Measurements from ENCODE around the gene TOX3. TPM values are rescaled to one million over a fixed set of nuclear protein-coding genes. Genes with fewer than 3 reads are reported as not detected.

The TOX3 gene
- total RNA-seq, 4 donors from 2014 or later: 0.51 to 3.8 (median 1.9) TPM

DNA sequence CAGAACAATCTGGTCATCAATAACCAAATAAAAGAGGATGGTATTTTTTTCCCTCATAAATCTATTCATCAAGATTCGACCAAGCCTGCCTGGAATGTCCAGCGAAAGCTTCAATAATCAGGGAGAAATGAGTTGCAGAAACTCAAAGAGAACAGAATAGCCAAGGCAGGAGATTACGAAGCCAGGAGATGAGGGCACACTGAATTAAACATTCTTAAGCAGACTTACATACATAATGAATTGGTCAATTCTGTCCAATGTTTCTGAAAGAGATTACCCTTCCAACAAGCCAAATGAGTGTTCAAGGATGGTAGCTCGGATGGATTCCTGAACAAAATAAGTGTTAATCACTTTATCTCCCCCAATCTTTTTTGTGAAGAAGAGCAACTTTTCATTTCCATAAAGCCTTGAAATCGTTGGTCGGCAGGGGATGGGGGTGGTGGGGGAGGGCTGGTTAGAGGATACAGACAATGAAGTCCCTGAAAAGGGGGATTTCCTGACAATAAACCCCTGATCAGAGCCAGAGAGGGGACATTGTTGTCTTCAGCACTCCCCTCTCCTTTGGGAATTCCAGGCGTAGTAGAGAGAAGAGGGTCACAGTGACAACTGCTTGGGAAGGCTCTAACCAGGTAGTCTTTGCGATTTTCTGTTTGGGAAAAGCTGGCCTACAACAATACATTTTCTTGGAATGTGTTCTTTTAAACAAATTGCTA is 20.7 kb downstream of the TOX3 start:
- WGBS, 2 donors: 61 to 66% methylated on average over 8 of the region's 8 CpGs
- intact Hi-C loops (cut with DNase I; ENCODE audit: low total_unique reads): no loop called here
- no peak overlapping the region for H3K4me3 ChIP-seq (ENCODE audit: low read depth, poor library complexity, severe bottlenecking)
- TF ChIP-seq CTCF (IDR thresholded peaks at IDR 0.05): no peak
- TF ChIP-seq POLR2A (IDR thresholded peaks at IDR 0.05): no peak
- no peak for DNase-seq (ENCODE audit: low spot score in 2 of 2)

DNA sequence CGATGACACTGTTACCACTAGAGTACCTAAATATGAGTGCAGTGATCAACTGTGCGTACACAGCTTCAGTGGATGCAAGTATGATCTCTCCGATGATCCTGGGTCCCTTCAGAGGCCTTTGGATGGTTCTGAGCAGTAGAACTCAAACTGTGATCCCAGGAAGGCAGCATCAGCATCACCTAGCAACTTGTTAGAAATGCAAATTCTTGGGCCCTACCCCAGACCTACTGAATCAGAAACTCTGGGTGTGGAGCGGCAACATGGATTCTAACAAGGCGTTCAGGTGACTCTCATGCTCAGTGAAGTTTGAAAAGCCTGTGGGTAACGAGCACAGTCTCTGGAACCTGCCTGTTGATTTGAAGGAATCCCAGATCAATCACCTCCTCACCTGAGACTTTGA is 25.4 kb downstream of the TOX3 start:
- WGBS, 2 donors: 89 to 92% methylated on average over 6 of the region's 6 CpGs

DNA sequence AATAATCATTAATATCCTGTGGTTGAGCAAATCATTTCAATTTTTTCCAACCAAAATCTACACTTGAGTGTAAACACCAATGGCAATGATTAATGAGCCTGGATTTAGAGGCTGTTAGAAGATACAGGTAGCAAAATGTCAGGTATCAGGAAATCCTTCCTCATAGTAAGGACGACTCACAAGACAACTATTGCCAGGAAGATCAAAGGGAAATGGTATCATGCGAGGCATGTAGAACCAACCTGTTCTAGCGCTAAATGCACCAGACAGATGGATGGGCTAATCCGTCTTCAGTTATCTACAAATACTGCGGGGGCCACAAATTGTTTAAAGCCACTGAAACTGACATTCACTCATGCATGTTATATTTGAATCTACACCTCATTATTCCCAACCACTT is 28.1 kb downstream of the TOX3 start:
- intact Hi-C loops (cut with DNase I; ENCODE audit: low total_unique reads): no loop called here
- TF ChIP-seq CTCF (IDR thresholded peaks at IDR 0.05) (no peak), POLR2A (IDR thresholded peaks at IDR 0.05) (no peak)
- DNase-seq (ENCODE audit: low spot score in 2 of 2): no peak
- WGBS, 2 donors: 82 to 84% methylated on average over 5 of the region's 5 CpGs
- no peak overlapping the region for H3K4me3 ChIP-seq (ENCODE audit: low read depth, poor library complexity, severe bottlenecking)

More for the DNA sequence above, 25.4 kb downstream of the TOX3 start:
- DNase-seq (ENCODE audit: low spot score in 2 of 2): no peak
- intact Hi-C loops (cut with DNase I; ENCODE audit: low total_unique reads): no loop called here
- TF ChIP-seq POLR2A (IDR thresholded peaks at IDR 0.05) (no peak), CTCF (IDR thresholded peaks at IDR 0.05) (no peak)
- no peak overlapping the region for H3K4me3 ChIP-seq (ENCODE audit: low read depth, poor library complexity, severe bottlenecking)

DNA sequence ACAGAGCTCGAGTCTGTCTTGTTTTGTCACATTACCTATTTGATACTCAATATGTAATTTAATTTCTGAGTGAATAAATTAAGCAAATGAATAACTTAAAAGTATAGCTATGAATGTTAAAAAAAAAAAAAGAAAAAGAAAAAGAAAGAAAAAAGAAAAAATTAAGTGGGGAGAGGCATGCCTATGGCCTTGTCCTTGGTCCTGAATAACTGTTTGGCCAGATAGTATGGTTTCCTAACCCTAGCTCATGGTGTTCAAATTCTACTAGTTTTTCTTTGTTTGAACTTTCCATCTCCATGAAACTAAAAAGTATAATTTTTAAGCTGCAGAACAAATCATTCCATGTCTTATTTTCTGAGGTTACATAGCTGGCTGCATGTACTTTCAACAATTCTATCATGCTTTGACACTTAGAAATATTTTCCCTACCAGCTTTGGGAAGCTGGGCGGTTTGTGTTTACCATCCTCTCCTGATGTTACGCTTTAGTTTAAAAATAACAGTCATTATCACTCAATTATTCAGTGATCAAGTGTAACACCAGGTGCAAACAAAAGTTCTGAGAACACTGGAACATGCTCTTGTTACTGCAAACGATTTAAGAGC is 31.8 kb downstream of the TOX3 start:
- 72 to 79% methylated on average over 4 of the region's 4 CpGs for WGBS, 2 donors
- intact Hi-C loops (cut with DNase I; ENCODE audit: low total_unique reads): no loop called here
- H3K4me3 ChIP-seq (ENCODE audit: low read depth, poor library complexity, severe bottlenecking): no peak overlapping the region
- TF ChIP-seq POLR2A (IDR thresholded peaks at IDR 0.05) (no peak), CTCF (IDR thresholded peaks at IDR 0.05) (no peak)
- no peak for DNase-seq (ENCODE audit: low spot score in 2 of 2)

DNA sequence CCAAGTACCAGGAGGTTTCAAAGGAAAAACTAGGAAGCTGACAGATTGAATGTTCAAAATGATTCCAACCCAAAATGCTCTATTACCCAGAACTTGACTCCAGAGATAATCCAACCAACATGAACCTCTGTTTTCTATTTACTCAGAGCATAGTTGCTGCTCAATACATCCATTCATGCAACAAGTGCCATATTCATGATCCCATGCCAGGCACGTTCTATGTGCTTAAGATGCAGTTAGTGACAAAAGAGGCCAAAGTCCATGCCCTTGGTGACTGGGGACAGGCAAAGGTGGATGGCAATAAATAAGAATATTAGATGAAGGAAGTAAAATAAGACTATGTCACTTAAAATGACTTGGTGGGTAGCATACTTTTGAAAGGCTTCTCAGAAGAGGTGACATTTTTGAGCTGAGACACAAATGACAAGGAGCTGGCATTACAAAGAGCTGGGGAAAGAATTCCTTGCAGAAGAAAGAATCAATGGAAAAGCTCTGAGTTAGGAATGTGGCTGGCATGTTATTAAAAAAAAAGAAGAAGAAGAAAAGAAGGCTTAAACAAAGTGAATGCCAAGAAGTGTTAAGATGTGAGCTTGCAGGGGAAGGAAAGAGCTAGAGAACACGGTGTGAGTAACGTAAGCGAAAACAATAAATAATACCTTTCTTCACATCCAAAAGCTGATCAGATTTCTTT is 34.5 kb downstream of the TOX3 start:
- intact Hi-C loops (cut with DNase I; ENCODE audit: low total_unique reads): no loop called here
- H3K4me3 ChIP-seq (ENCODE audit: low read depth, poor library complexity, severe bottlenecking): no peak overlapping the region
- WGBS, 2 donors: 68 to 70% methylated on average over 4 of the region's 4 CpGs
- DNase-seq (ENCODE audit: low spot score in 2 of 2): no peak
- TF ChIP-seq POLR2A (IDR thresholded peaks at IDR 0.05) (no peak), CTCF (IDR thresholded peaks at IDR 0.05) (no peak)

All from lower leg skin (tissue), 4 donors.